CD4-positive, alpha-beta T cell treated with Interleukin-12 subunit alpha and Interleukin-12 subunit beta, for 1 hour (primary cell): Measurements from ENCODE around the gene FAM20C.
"Not testable (repeated sequence)": the region's sequence is repeated elsewhere in the genome, so short reads cannot be mapped to it uniquely, and the experiment has no call there.

Source experiments
- DNase-seq: peaks from one replicate; pipeline ENCODE4 v3.0.0-alpha.2; 2020

The FAM20C gene

DNA sequence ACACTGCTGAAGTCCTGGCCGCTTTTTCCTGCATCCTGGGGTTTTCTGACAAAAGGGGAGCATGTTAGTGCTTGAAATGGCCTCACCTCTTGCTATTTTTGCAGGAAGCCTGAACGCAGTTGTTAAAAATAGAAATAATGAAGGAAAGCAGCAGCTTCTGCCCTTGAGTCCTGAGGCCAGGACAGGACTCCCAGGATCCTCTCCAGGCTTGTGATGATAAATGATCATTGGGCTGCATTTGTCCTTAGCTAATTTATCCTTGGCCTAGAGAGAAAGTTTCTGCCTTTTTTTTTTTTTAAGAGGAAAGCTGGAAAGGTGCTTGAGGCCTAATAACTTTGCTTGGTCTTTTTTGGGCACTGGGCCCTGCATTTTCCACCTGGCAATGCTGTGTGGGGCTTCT, 17.7 kb upstream of the FAM20C start:
- DNase-seq, result no peak

DNA sequence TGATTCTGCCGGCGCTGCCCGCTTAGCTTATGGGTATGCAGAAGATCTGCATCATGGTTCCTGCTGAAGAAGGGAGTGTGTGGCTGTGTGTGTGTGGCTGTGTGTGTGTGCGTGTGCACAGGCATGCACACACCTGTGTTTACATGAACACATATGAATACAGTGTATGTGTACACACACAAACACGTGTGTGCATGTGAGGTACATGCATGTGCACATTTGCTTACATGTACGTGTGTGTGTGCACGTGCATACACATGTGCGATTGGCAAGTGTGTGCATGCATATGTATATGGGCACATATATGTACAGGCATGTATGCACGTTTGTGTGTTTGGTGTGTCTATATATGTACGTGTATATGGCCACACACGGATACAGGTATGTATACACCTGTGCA, 16.4 kb upstream of the FAM20C start:
- no peak for DNase-seq

DNA sequence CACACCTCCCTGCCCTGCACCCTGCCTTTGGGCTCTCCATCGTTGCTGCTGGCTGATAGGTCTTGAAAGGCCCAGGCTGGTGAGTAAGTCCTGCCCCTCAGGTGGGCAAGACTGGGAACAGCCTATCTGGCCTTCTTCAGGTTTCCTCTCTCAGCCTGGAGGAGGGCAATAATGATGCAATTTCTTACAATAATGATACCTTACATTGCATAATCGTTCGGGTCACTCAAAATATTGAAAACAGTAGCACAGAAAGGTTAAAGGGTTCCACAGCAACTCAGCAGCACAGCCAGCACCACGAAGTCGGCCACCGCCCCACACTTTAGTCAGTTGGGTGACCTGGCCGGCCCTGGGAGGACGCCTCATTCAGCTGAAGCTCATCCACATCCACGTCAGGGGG, 16.0 kb upstream of the FAM20C start:
- DNase-seq, result no peak

DNA sequence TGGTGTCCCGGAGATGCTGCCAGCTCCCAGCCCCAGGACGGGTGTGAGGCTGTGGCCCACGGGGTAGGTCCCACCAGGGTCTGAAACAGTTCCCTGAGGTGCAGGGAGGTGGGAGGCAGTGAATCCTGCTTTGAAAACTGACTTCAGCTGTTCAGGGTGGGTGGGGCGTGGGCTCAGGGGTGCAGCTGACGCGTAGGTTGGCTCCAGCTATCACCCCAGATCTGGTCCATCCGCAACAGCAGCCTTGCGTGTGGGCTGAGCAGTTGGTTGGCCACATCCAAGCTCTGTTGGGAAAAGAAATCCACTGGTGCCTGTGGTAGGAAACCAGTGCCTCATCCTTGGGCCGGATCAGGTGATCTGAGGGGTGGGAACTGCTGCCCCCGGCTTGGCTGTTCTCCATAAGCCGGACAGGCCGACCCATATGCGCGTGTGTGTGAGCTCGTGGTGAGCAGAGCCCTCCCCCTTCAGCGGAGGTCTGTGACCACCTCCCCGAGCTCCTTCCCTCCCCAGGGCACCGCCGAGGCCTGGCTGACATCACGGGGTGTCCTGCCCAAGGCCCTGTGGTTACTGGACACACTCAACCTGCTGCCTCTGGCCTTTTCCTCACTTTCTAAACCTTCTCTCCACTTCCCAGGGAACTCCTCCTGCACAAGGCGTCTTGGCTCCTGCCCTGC, 15.4 kb upstream of the FAM20C start:
- no peak for DNase-seq

DNA sequence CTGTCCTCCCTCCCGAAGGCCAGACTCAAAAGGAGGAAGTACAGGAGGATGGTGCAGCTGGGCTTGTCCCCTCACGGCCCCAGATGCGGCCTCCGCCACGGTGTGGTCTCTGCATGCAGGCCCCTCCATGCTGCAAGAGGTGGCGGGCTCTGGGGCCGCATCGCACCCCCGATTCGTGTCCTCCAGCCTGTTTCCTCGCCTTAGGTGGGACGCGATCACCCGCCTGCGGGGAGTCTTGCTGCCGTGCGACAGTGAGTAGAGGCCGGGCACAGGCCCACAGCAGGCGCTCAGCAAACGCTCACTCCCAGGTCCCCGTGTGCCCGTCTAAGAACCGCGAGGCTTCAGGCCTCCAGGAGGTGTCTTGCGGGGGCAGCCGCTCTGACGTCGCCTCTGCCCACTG, 13.9 kb upstream of the FAM20C start:
- no peak for DNase-seq

DNA sequence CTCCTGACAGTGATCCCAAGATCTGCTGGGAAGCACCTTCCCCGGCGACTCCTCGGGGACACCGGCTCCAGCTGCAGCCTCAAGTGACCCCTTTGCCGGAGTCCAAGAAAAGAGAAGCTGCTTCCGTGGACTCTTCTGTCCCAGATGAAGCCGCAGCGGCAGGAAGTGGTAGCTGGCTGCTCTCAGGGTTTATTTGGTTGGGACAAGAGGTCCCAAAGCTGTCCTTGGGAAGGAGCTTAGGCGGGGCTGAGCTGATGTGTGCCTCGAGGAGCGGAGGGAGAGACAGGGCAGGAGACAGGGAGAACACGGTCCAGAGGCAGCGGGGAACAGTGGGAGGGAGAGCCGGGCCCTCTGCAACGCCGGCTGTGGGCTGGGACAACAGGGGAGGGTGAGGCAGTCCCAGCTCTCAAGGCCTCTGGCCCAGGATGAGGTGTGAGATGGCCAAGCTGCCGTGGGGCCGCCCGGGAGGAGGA, 13.1 kb upstream of the FAM20C start:
- no peak for DNase-seq

DNA sequence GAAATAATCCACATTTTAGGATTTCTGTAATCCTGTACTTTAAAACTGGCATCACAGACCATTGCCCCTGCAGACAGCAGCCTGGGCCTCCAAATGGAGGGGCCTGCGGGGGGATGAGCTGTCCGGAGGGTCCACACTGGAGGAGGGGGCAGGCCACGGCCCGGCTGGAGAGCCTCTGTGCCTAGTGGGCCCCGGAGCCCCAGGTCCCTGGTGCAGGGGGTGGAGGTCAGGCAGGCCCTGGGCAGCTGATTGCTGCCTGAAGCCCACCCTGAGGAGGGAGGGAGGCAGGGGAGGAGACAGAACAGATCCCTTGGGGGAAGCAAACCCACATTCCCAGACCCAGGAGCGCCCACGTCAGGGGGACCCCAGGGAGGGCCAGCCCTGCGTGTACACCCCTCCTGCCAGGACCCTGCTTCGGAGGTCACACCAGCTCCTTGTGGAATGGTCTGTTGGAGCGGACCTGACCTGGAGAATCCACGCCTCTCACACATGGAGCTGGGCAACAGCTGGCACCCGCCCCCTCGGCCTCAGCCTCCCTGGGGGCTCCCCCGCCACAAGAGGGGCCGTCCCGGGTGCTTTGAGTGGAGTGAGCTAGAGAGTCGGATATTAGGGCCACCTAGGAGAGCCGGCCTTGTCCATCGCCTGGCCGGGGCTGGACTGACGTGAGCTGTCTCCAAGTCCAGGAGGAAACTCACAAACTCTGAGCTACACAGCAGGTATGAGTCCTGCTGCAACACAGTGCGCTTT, 12.2 kb upstream of the FAM20C start:
- DNase-seq, result no peak

DNA sequence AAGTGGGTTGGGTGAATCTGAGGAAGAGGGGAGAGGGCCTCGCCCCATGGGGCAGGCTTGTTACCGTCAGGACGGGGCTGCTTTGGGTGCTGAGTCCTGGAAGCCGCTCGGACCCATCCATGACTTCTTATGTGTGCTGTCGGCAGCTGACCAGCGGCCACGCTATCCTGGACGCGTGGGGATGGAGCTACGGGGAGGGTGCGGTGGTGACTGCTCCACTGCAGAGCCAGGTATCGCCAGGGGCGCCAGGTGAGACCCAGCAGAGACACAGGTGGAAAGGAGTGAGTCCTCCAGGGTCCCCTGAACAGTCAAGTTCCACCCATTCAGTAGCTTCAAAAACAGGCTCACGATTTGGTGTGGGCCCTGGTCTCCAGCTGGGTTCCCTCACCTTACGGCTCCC, 10.6 kb upstream of the FAM20C start:
- no peak for DNase-seq

DNA sequence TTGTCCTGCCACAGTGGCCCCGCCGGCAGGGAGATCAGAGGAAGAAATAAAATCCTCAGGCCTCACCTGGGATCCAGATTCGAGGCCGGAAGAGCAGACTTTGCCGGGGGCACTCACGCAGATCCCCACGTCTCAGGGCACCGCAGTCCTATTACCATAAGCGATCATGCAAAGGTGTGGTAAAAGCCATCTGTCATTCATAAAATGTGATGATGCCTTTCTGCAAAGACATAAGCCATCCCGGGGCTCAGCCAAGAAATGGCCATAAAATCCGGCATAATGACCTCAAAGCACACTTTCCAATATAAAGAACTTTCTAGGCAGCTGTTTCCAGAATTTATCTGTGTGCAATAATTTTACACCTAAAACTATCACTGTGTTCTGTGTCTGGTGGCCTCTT, 9.9 kb upstream of the FAM20C start:
- not testable (repeated sequence) for DNase-seq

DNA sequence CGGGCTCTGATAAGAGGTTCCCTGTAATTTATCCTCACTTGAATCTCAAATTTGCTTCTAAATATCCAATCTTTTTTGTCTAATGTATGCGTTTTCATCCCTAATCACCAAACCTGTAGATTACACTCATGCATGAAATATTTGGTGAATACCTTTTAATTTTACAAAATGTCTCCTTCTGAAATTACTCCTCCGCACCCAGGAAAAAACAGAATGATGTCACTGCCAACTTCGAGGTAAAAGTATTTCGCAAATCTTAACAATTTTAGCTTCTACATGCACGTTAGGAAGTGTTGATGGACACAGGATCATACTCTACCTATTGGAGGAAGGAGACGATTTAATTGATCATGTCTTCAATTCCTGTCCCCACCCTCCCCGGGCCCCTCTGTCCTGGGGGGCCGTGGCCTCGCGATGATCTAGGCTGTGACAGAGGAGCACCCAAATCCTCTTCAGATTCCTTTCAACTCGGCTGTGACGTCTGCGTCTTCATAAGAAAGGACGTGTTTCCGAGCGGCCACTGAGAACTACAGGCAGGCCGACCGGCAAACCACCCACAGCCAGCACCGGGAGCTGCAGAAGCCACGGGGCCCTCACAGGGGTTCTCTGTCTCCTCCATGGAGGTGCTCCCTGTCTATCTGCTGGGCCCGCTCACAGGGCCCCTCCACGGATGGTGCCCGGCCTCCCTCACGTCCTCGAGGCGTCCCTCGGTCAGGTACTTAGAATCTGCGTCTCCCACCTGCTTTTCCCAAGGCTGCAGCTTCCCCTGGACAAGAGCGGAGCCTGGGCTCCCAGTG, 8.7 kb upstream of the FAM20C start:
- no peak for DNase-seq

DNA sequence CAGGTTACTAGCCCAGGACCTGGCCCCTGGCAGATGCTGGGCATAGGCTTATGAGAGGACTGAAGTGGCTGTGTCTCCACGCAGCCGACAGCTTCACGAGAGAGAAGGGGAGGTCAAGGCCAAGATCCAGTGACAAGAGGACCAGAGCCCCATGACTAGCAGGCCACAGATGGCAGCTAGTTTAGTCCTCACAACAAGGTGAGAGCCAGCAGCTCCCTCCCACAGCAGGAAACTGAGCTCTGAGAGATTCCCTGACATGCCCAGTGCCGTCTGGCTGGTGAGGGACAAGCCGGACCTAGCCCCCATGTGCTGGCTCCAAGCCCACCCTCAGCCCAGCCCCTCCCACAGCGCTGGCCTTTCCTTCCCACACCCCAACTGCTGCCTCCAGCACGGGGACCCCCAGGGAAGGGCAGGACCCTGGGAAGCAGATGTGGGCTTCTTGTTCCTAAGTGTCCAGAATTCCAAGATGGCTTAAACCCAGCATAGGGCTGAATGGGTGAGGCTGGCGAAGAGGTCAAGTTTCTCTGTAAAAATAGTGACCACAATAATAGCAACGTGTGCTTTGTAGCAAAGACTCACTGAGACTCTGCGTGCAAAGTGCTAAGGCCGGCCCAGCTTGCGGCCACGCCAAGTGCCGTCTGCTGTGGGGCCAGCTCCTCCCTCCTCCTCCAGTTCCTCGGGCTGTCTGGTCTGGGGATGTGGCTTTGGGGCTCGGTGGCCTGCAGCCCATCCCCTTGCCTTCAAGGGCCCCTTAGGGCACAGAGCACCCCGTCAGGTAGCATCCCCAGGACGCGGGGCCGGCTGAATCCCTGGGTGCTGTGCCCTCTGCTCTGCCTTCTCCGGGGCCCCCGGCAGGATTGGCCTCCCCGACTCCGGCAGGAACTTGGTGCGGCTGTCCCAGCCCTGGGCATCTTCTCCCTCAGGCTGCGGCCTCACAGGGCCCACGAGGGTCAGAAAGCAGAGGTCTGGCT, 7.8 kb upstream of the FAM20C start:
- no peak for DNase-seq

DNA sequence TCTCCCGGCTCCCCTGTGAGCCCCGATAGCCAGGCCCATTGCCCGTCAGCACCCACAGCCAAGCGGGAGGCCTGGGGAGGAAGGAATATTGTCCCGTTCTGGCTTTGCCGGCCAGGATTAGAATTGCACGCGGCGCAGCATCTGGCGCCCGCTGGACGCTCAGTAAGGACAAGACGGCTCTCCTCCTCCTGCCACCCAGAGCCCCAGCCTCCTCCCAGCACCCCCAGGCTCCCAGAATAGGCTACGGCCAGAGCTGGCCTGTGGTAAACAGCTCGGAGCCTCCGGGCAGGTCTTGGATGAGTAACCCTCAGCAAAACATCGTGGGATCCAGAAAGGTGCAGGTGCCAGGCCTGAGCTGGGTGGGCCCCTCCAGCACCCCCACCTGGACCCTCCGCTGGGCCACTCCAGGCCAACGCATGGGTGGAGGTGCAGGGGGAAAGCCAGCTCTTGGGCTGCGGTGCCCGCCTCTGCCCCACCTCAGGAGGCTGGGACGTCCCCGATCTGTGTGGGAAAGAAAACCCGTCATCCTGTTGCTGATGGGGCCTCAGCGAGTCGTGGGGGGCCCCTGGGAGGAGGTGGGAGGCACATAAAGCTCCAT, 5.8 kb upstream of the FAM20C start:
- no peak for DNase-seq

DNA sequence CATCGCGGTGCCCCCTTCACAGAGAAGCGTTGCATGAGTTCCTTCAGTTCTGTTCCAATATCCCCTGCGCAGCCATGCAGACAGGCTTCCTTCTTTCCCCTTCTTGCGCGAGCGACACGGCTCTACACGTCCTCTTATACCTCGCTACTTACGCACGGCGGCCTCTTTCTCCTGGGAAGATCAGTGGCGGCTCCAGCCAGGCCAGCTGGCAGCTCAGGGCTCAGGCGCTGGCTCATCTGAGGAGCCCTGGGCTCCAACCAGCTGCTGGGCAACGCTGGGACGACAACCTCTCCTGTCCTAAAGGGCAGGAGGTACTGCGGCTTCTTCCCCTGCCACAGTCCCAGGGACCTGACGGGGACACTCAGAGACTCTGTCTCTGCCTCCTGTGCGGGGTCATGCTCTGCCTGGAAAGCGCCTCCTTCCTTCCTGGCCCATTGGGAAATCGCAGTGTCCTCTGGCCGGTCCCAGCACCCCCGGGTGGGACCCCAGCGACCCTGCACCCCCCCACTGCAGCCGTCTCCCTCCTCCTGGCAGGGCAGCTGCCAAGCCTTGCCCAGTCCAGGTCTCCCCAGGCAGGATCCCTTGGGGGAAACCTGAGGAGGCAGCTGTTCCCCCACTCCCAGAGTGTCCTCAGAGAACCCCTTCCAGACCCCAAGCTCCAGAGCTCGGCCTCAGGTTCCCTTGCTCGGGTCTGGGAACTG, 5.0 kb upstream of the FAM20C start:
- no peak for DNase-seq

DNA sequence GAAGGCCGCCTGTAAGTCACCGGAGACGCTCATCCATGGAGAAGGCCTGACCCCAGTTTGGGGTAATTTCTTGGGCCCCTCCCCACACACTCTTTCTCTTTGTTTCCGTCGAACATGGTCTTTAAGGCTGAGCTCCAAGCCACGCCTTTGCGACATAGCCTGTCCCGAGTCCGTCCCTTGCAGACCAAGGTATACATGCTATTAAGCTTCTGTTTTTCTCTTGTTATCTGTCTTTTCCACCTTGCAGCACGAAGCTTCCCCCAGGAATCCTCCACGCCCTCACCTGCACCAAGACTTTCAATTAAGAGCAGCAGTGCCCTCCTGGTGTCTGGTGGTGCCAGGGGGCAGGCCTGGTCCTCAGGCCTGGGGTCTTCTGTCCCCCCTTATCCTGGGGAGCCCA, 4.2 kb upstream of the FAM20C start:
- DNase-seq, result no peak

DNA sequence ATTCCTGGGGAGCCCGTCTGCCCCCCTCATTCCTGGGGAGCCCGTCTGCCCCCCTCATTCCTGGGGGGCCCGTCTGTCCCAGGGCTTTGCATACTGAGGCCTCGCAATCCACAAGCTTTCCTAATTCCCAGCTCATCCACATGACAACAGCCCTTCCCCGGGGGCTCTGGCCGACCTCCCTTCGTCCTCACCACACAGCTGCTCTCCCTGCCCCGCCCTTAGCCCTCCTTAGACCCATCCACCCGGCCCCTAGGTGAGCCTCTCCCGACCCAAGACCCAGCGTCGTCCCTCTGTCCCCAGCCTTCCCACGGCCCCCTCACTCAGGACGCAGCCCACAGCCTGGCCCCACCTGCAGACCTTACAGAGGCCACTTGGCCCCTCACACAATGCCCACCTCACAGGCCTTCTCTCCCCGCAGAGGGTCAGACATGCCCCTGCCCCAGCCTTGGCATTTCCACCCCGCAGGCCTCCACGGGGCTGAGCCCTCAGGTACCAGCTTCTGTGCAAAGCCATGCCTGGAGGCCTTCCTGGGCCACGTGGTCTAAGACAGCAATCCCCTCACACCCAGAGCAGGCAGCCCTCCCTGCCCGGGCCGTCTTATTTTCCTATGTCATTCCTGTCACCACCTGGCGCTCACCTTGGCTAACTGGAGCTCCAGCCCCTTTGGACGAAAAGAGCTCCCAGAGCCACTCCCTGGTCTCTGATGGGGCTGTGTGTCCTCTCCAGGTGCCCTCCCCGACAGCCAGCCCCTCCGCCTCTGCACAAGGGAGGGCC, 3.5 kb upstream of the FAM20C start:
- DNase-seq, result no peak

DNA sequence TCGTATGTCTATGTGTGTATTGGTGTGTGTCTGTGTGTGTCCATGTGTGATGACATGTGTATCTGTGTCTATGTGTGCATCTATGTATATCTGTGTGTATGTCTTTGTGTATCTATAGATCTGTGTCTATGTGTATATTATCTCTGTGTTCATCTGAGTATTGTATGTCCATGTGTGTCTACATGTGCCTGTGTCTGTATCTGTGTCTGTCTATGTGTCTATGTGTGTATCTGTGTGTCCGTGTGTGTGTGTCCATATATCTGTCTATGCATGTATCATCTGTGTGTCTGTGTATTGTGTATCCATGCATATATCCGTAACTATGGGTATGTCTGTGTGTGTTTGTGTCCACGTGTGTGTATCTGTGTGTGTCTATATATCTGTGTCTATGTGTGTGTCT, 2.7 kb upstream of the FAM20C start:
- no peak for DNase-seq

DNA sequence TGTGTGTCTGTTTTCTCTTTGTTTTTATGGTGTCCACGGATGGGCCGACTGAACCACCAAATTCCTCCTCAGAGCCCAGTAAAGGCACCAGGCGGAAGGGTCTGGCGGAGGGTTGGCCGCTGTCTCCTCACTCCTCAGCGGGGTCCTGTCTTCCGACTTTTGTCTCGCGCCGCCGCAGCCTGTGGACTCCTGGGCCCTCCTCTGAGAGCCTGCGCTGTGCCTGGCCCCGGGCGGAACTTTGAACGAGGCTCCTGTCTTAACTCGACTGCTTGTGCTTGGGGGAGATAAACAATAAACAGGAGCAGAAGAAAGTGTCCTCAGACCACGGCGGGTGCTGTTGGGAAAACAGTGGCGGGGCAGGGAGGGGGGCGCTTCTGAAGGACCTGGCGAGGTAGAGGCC, 2.2 kb upstream of the FAM20C start:
- DNase-seq, result no peak

DNA sequence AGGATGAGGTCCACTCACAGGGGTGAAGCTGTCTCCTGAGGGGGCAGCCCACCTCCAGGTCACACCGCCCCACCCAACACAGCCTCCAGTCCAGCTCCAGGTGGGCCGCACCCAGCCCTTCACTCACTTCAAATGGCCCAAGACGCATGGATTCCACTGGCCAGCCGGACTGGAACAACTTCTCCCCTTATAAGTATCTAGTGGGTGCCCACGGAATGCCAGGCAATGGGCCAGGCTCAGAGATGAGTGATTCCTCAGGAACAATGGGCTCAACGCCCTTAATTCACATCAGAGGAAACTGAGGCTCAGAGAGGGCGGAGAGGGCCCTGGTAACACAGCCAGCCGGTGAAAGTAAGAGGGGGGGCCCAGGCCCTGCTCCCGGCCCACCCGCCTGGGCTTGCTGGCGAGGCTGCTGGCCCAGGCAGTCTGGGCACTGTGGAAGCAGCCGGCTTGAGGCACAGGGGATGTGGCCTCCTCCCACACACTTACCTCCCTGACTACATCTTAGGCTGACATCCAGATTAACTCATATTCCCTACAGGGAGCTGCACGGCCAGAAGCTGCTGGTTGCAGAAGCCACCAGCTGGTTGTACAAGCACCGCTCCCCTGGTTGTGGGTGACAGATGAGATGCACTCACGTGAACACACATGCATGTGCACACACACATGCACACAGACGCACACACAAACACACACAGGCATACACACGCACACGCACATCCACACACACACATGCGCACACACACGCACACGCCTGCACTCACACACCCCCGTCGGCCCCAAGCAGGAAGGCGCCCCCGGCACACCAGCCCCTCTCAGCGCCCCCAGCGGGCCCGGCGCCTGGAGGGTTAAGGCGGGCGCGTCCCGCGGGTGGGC, 1.0 kb upstream of the FAM20C start:
- DNase-seq, result no peak

DNA sequence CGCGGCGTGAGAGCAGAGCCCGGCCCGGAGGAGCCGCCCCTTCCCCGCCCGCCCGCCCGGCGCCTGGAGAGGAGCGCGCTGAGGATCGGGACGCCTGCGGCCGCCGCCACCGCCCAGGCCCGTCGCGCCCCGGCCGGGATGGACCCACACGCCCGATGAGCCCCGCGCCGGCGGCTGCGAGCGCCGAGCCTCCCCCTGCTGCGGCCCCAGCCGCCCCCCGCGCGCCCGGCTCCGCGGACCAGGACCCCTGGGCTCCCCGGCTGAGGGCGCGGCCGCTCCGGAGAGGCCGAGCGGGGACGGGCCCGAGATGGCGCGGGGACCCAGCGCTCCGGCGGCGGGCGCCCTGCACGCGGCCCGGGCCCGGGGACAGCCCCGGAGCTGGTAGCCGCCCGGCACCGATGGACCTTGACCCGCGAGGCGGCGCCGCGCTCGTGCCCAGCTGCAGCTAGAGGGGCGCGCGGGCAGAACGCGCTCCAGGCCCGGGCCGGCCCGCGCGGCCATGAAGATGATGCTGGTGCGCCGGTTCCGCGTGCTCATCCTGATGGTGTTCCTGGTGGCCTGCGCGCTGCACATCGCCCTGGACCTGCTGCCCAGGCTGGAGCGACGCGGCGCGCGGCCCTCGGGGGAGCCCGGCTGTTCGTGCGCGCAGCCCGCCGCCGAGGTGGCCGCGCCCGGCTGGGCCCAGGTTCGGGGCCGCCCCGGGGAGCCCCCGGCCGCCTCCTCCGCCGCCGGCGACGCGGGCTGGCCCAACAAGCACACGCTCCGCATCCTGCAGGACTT, 520 bp downstream of the FAM20C start:
- DNase-seq, result no peak
